Posterior vena cava (tissue), 2 donors: ENCODE results near the gene OR5AS1. TPM values are rescaled to one million over a fixed set of nuclear protein-coding genes. Genes with fewer than 3 reads are reported as not detected.
"Not testable (repeated sequence)": the region's sequence is repeated elsewhere in the genome, so short reads cannot be mapped to it uniquely, and the experiment has no call there.

Experiments used
- DNase-seq: peaks from one replicate; pipeline ENCODE4 v3.0.0-alpha.2; 2020; ENCODE audit warnings: low spot score
- intact Hi-C, 2 donors: fragments of 100-400 bp; cut with DNase I; formaldehyde crosslinking; loops; one replicate each; pipeline versions ENCODE4 v1.14.1 to v1.14.2; 2022 to 2023
- long read RNA-seq, 2 donors: library from polyadenylated mRNA; unstranded; transcript quantifications; one replicate each; pipeline ENCODE4 v2.0.0, GENCODE V29; 2020 to 2021
- total RNA-seq, 2 donors: library from RNA; stranded (reverse); fragmentation: NEBNext Ultra II Directional; extraction: Animal tissue kit (Norgen Biotek cat#: 25700); gene quantifications; one replicate each; pipeline ENCODE4 v1.2.1, GENCODE V29; 2021
- donor health status: DM: yes; HTN: yes; CAD: no.
- donor health status: DM: yes; HTN: yes; CAD: no.

Gene OR5AS1
- not detected for total RNA-seq
- long read RNA-seq, donor 1: 0 reads
- long read RNA-seq, donor 2: 0 reads

DNA sequence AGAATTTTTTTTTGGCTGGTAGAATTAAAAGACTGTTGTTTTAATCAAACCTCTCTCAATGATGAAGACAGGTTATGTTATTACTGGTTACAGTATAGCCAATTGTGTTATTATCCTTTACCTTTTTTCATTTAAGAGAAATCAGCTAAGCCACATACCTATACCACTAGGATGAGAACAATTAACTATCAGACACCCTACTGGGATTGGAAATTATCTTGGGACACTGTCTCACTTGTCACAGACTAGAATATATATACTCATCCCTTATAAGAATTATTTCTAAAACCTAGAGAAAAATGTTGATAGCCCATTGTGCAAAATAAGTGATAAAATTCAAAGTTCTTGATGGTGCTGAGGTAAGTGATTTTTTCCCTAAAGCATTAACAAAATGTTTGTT, at the start of gene OR5AS1:
OR5AS1 (plus strand) TSS at position 301 of the 400 bp plus-strand sequence. CDS start 2,765 bp downstream, outside the sequence.
- no peak for DNase-seq
- intact Hi-C loops: no loop called here

DNA sequence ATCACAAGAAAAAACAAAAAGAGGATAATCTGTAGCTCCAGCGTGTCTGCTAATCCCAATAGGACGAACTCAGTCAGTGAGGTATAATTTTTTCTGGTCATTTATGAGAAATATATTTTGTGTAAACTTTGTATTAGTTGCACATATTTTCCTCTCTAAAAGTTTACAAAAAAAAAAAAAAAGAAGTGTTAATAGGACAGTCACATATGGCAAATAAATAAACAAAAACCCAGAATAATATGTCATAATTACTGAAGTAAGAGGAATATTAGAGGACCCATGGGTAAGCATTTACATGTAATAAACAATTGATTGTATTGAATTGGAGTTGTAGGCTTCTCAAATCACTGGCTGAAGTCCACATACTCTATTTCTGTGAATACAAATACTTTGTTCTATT, 32.9 kb upstream of the OR5AS1 start, which contains the start of gene OR5F1:
OR5F1 (minus strand) TSS at position 101 of the 400 bp plus-strand sequence; CDS start at position 101, 0 bp downstream.
- intact Hi-C loops: no loop called here
- no peak for DNase-seq

GRCh38 chr11:56010716-56011115, 16.7 kb upstream of the OR5AS1 start:
- no peak for DNase-seq
- intact Hi-C loops: no loop called here

DNA sequence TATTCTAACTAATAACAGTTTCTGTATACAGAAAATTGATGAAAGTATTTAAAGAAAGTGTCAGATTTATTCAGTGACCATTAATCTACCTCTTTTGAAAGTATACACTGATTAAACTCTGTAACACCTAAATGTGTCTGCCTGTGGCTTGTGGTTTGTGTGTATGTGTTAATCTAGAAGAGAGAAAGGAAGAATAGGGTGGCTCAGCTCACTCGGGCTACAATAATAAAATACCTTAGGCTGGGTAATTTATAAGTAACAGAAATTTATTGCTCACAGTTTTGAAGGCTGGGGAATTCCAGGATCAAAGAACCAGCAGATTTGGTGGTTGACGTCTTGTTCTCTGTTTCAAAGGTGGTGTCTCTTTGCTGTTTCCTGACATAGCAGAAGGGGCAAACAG, 13.6 kb upstream of the OR5AS1 start:
- DNase-seq: no peak
- intact Hi-C loops: no loop called here

GRCh38 chr11:56045538-56045937, 18.1 kb downstream of the OR5AS1 start:
- intact Hi-C loops: no loop called here
- DNase-seq: no peak

- no peak for DNase-seq
- intact Hi-C loops: no loop called here
Observed at GRCh38 chr11:56048480-56048879, 21.0 kb downstream of the OR5AS1 start.

- DNase-seq: no peak
- intact Hi-C loops: no loop called here
Observed at GRCh38 chr11:56049487-56049886, 22.0 kb downstream of the OR5AS1 start.

DNA sequence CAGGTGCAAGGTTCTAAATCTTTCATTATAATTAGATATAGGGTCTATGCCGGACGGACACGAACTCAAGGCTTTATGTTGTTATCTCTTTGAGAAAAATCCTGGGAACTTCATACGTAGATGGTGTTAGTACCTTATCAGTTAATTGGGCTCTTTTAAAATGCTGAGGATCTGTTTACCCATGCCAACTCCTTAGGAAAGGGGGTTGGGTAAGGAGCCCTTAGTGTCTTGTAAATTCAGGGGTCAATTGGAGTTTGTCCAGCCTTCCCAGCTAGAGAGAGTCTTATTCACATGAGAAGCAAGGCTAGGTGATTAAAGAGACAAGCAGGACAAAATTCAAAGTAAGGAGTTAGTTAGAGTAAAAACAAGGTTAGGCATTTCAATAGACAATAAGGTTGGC, 28.9 kb downstream of the OR5AS1 start:
- intact Hi-C loops, DNase-seq: not testable (repeated sequence)

- intact Hi-C loops: not testable (repeated sequence)
Observed at GRCh38 chr11:56057661-56058237, 30.3 kb downstream of the OR5AS1 start.

GRCh38 chr11:56058260-56058780, 30.9 kb downstream of the OR5AS1 start:
- intact Hi-C loops, DNase-seq: not testable (repeated sequence)

More at GRCh38 chr11:56057661-56058237, 30.3 kb downstream of the OR5AS1 start:
- not testable (repeated sequence) for DNase-seq

DNA sequence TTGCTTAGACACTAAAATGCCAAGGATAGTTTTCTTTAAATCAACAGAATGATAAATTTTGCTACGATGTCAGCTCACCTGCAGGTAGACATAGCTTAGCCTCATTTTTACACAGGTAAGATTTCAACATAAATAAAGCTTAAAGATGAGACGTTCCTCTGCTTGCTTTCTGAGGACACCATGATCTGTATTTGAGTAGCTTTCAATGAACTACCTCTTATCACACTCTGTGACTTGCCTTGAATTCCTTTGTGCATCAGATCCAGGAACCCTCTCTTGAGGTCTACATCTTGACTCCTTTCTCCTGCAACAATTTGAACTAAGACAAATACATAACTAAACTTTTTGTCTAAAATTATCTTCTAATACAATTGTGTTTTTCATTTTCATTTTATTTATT, 39.5 kb downstream of the OR5AS1 start:
- DNase-seq: no peak
- intact Hi-C loops: no loop called here

Other genes with a start within 250 kb of the OR5AS1 start
- not detected for gene OR5D14, start 232.1 kb upstream of the OR5AS1 start, total RNA-seq
- gene OR5L1, start 216.3 kb upstream of the OR5AS1 start, total RNA-seq: not detected
- gene OR5D18, start 208.0 kb upstream of the OR5AS1 start, total RNA-seq: not detected
- gene OR5L2, start 200.4 kb upstream of the OR5AS1 start, total RNA-seq: not detected
- gene OR5D16, start 188.9 kb upstream of the OR5AS1 start, total RNA-seq: not detected
- gene TRIM51, start 144.4 kb upstream of the OR5AS1 start, total RNA-seq: not detected
- not detected for gene OR5W2, start 113.1 kb upstream of the OR5AS1 start, total RNA-seq
- gene OR5I1, start 91.3 kb upstream of the OR5AS1 start, total RNA-seq: not detected
- gene OR10AG1, start 57.7 kb upstream of the OR5AS1 start, total RNA-seq: not detected
- gene OR5F1, start 33.0 kb upstream of the OR5AS1 start, total RNA-seq: not detected
- gene OR8I2, start 65.7 kb downstream of the OR5AS1 start, total RNA-seq: not detected
- gene OR8H2, start 76.0 kb downstream of the OR5AS1 start, total RNA-seq: not detected
- gene OR8H3, start 94.7 kb downstream of the OR5AS1 start, total RNA-seq: not detected
- gene OR8J3, start 112.5 kb downstream of the OR5AS1 start, total RNA-seq: not detected
- not detected for gene OR8K5, start 132.7 kb downstream of the OR5AS1 start, total RNA-seq
- not detected for gene OR5J2, start 149.0 kb downstream of the OR5AS1 start, total RNA-seq
- not detected for gene OR5T2, start 206.6 kb downstream of the OR5AS1 start, total RNA-seq
- not detected for gene OR5T3, start 224.6 kb downstream of the OR5AS1 start, total RNA-seq
- not detected for gene OR5T1, start 246.5 kb downstream of the OR5AS1 start, total RNA-seq